GM18909 (cell line): ENCODE measurements around the gene C10orf62.
"Not testable (repeated sequence)": the region's sequence is repeated elsewhere in the genome, so short reads cannot be mapped to it uniquely, and the experiment has no call there.

Source experiments
- ATAC-seq: cut with Tn5 transposase; IDR thresholded peaks from one replicate; pipeline ENCODE4 v1.9.1; 2021; ENCODE audit warnings: mild to moderate bottlenecking; ENCODE audit not compliant: unreplicated experiment, poor library complexity

The C10orf62 gene, protein sequence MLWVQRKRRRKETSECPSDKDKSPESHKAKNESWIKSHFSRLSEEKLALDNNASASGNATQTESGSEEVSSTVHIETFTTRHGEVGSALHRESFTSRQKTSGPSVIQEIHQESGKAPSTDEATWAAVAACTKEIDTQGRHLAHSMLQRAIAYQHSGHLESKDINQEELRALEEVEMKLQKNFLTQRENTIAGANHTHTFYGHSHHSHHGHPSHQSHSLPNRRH

GRCh38 chr10:97589479-97589878 is at the start of gene C10orf62:
Gene C10orf62, plus strand, starts transcription at chr10:97589721. Its CDS starts 177 bp downstream, at chr10:97589898.
- no peak for ATAC-seq

DNA sequence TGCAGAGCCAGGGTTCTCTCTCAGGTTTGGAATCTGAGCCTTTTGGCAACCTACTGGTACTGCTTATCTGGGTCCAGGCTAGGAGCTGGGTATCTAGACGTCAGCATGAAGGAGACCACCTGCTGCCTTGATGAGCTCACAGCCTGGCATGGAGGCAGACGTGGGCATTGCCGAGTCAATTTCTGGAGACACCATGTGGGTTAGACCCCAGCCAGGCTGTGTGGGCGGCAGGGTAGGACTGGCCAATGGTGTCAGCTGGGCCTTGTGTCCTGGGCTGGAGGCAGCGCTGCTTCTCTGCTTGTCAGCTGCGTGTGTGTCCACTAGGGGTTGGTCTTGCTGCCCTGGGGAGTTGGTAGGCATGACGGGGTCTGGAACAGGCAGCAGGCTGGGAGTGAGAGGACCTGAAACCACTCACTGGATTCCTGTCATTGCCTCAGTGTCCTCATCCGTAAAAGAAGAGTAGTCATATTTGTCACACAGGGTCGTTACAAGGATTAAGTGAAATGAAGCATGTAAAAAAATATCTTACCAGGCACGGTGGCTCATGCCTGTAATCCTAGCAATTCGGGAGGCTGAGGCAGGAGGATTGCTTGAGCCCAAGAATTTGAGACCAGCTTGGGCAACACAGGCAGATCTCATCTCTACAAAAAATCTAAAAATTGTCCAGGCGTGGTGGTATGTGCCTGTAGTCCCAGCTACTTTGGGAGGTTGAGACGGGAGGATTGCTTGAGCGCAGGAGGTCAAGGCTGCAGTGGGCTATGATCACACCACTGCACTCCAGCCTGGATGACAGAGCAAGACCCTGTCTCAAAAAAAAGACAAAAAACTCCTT is 48.6 kb upstream of the C10orf62 start:
- ATAC-seq: no peak

- no peak for ATAC-seq
Observed at GRCh38 chr10:97542169-97543024, 47.1 kb upstream of the C10orf62 start.

- ATAC-seq: no peak
Observed at GRCh38 chr10:97543025-97543546, 46.4 kb upstream of the C10orf62 start.

DNA sequence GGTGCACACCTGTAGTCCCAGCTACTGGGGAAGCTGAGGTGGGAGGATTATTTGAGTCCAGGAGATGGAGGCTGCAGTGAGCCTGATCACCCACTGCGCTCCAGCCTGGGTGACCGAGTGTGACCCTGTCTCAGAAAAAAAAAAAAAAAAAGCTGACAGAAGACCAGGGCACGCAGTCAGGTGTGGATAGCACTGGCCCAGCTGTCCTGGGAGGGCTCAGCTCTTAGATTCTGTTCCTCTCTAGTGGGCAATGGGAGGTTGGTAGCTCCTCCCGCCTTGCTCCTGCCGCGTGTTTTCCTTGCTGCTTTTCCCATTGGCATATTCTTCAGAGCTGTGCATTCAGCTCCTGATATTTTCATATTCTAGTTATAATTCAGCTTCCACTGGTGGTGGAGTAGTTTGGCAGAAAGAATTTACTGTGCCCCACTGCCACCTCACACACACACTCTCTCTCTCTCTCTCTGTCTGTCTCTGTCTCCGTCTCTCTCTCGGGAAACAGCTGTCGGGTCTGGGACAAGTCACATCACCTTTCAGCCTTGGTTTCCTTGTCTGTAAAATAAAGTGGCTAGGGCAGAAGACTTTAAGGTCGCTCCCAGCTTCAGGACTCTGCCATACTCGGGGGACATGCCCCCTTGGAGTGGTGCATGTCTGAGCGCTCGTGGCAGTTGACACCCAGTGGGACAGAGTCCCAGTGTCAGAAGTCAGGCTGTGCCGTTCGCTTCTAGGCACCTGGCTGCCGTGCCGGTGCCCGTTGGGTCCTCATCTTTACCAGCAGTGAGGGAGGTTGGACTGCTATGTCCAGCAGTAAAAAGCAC is 42.9 kb upstream of the C10orf62 start:
- ATAC-seq: no peak

DNA sequence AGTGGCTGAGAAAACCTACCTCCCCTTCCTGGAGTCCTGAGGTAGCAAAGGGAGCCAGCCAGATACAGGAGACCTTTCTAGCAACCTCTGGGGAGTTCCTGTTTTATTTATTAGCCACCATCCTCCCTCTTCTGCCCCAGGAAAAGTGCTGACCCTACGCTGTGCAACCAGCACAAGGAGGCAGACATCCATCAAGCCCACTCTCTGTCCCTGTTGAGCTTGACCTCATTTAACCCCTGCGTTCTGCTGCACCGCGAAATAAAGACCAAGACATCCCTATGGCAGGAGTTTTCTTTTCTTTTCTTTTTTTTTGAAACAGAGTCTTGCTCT is 42.3 kb upstream of the C10orf62 start:
- ATAC-seq: no peak

DNA sequence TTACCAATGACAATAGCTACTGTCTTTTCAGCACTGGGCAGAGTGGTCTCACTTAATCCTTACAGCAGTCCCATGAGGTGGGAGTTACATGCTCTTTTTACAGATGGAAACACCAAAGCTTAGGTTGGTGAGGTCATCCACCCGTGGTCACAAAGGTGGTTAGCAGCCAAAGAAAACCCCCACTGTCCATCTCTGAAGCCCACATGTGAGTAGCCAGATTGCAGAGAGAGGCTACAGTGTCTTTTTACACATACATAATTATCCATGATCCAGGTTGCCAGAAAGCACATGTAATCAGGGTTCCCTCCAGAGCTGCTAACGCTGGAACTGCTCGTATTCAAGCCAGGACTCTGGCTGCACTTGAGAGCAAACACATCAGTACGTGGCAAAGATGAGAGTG is 41.6 kb upstream of the C10orf62 start:
- ATAC-seq: no peak

DNA sequence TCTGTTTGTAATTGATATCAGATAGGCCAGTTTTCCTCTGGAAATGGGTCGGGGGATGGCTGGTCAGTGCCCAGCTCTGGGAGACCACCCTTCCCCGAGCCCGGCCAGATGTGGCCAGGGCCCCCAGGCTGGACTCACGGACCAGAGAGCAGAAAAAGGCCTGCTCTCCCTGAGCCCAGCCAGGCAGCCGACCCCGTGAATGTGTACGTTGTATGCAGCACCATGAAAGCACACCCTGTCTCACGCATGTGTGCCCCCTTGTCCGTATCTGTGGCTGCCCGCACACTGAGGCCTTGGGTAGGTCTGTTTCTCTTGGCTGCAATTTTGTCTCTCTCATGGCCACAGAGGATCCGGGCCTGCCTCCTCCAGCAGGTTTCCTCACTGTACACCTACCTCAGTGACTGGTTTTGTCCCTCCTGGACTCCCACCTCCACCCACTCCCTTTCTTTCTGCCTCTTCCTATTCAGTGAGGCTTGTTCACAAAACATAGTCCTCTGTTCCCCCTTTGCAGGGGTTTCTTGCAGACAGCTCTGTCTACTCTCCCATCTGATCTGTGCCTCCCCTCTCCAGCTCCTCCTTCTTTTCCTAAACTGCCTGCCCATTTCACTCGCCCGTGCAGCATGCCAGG is 40.6 kb upstream of the C10orf62 start:
- no peak for ATAC-seq

DNA sequence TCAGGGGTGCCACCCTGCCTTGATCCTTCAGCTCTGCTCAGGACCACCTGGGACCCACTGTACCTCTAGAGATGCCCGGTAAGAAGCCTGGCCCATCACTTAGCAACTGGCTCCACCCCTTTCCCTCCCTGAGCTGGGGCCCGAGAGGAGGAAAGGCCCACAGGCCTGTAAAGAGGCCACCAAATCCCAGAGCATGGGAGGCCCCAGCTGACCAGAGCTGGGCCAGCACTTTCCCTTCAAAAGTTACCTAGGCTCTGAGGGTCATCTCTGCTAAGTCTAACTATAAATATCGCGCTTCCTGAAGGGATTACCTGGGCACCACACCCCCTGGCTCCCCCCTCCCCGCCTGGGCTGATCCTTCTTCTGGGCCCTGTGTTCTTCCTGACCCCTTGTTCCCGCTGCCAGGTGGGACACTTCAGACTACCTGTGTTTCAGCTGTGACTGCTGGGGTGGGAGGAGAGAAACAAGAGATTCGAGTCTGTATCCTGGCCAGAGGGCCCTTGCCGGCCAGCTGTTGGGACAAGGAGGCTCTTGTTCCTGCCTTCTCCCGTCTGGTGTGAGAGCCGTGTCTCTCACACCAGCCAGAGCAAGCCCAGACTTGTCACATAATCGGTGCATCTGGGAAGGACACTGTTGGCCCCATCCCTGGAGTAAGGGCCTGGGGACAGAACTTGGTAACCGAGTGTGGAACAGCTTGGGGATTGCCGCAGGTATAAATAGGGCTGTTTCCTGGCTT is 39.8 kb upstream of the C10orf62 start:
- ATAC-seq: no peak

GRCh38 chr10:97550336-97551149 is 39.0 kb upstream of the C10orf62 start:
- no peak for ATAC-seq

DNA sequence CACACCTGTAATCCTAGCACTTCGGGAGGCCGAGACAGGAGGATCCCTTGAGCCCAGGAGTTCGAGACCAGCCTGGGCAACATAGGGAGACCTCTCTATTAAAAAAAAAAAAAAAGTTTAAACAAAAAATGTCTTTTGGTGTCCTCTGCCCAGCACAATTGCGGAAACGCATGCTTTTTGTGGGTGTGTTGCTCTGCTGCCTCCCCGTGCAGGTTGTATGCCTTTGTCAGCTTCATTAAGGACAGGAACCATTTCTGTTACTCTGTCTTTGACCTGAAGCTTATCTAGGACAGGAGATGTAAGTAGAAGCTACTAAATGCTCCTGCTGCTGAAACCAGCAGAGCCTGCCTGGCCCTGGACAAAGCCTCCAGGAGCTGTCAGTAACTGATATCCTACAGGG is 38.2 kb upstream of the C10orf62 start:
- ATAC-seq: no peak

- no peak for ATAC-seq
Observed at GRCh38 chr10:97553575-97554031, 35.9 kb upstream of the C10orf62 start.

DNA sequence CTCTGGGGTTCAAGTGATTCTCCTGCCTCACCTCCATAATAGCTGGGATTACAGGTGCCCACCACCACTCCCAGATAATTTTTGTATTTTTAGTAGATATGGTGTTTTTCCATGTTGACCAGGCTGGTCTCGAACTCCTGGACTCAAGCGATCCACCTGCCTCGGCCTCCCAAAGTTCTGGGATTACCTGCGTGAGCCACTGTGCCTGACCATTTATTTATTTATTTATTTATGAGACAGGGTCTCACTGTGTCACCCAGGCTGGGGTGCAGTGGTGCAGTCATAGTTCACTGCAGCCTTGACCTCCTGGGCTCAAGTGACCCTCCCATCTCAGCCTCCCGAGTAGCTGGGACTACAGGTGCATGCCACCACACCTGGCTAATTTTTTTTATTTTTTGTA is 35.2 kb upstream of the C10orf62 start:
- not testable (repeated sequence) for ATAC-seq

- ATAC-seq: not testable (repeated sequence)
Observed at GRCh38 chr10:97555541-97555940, 34.0 kb upstream of the C10orf62 start.

- not testable (repeated sequence) for ATAC-seq
Observed at GRCh38 chr10:97560731-97561381, 28.7 kb upstream of the C10orf62 start.

DNA sequence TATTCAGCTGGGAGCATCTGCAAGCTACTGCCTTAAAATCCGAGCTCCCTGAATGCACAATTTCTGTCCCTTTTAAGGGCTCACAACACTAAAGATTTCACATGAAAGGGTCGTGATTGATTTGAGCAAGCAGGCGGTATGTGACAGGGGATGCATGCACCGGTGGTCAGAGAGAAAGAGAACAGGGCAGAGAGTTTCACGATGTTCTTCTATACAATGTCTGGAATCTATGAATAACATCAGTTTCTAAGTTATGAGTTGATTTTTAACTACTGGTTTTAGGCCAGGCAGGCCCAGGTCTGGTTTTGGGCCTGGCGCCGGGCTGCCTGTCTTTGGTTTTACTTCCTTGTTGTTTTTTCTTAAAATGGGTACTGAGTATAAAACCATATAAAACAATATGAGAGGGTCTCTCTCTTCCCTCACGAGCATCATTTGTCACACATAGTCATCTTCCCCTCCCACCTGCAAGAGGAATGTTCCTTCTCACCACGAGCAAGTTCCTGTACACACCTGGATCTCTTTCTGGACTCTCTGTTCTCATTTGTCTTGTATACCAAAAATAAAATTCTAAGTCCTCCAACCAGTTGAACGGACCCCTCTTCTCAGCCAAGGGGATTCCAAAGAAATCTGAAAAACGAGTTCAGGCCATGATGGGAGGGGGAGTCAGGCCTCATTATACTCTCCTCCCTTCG is 28.0 kb upstream of the C10orf62 start:
- not testable (repeated sequence) for ATAC-seq

DNA sequence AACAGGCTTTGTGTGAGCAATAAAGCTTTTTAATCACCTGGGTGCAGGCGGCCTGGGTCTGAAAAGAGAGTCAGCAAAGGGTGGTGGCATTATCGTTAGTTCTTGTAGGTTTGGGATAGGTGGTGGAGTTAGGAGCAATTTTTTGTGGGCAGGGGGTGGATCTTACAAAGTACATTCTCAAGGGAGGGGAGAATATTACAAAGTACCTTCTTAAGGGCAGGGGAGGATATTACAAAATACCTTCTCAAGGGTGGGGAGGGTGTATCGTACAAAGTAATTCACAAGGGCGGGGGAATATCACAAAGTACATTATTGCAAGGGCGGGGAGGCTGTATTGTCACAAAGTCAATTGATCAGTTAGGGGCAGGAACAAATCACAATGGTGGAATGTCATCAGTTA is 27.2 kb upstream of the C10orf62 start:
- ATAC-seq: not testable (repeated sequence)
